Measurements from ENCODE around the gene MAP4K2. TPM values are rescaled to one million over a fixed set of nuclear protein-coding genes. Genes with fewer than 3 reads are reported as not detected.

MAP4K2 gene
- total and polyA plus RNA-seq, 2 of the 13 experiments (the other 11 are each of a cell fraction or from before 2014, with no cell fraction given), result 8.3 to 17.6 TPM

- TF ChIP-seq ZNF18 (CRISPR knock-in tag; IDR thresholded peaks at IDR 0.05; ENCODE audit: insufficient replicate concordance) (no peak), IRF9 (CRISPR knock-in tag; IDR thresholded peaks at IDR 0.05; ENCODE audit: borderline replicate concordance) (no peak), TMF1 (CRISPR knock-in tag; IDR thresholded peaks at IDR 0.05; ENCODE audit: low read depth) (no peak), KAT2B (IDR thresholded peaks at IDR 0.05; ENCODE audit: borderline replicate concordance, low read depth, low read length) (no peak), CREM (IDR thresholded peaks at IDR 0.05) (no peak), CREM (CRISPR knock-in tag; IDR thresholded peaks at IDR 0.05) (no peak), ZNF253 (CRISPR knock-in tag; IDR thresholded peaks at IDR 0.05; ENCODE audit: borderline replicate concordance) (no peak), ZSCAN5A (CRISPR knock-in tag; IDR thresholded peaks at IDR 0.05; ENCODE audit: borderline replicate concordance) (no peak), MEIS1 (CRISPR knock-in tag; IDR thresholded peaks at IDR 0.05; ENCODE audit: borderline replicate concordance) (no peak), HOXA5 (CRISPR knock-in tag; IDR thresholded peaks at IDR 0.05) (peak; percentile 40; the same call in 1 of the 2 replicates), DBP (CRISPR knock-in tag; IDR thresholded peaks at IDR 0.05; ENCODE audit: not compliant biosample characterization) (no peak), ZNF362 (CRISPR knock-in tag; IDR thresholded peaks at IDR 0.05; ENCODE audit: borderline replicate concordance) (no peak), BCL6 (CRISPR knock-in tag; IDR thresholded peaks at IDR 0.05) (no peak), PHF20 (CRISPR knock-in tag; IDR thresholded peaks at IDR 0.05) (no peak), CENPX (CRISPR knock-in tag; IDR thresholded peaks at IDR 0.05) (no peak), PREB (CRISPR knock-in tag; IDR thresholded peaks at IDR 0.05) (no peak), POLR2G (IDR thresholded peaks at IDR 0.05; ENCODE audit: low read depth, low read length) (no peak), KAT7 (CRISPR knock-in tag; IDR thresholded peaks at IDR 0.05; ENCODE audit: borderline replicate concordance) (no peak)
Measured at GRCh38 chr11:64846998-64847666, 44.1 kb upstream of the MAP4K2 start (continued).
